ENCODE data around the gene MAP3K10. TPM values are rescaled to one million over a fixed set of nuclear protein-coding genes. Genes with fewer than 3 reads are reported as not detected.

The MAP3K10 gene
- total RNA-seq, 4 donors from 2014 or later: 12.7 to 24.6 (median 13.9) TPM

GRCh38 chr19:40238775-40239174, 47.5 kb downstream of the MAP3K10 start:
- H3K4me3 ChIP-seq: no peak overlapping the region
- no peak for DNase-seq (ENCODE audit: low spot score in 2 of 2)
- peaks cover 0 to 44% (median 19%) of the 10 kb centered on the region in 4 donors for H3K4me1 ChIP-seq
- no peak overlapping the region for H3K27ac ChIP-seq
- H3K36me3 ChIP-seq: peaks cover 7 to 81% (median 44%) of the 10 kb centered on the region in 3 donors
- H3K27me3 ChIP-seq: no peaks in the 10 kb centered on the region
- 83 to 87% methylated on average over 9 of the region's 9 CpGs for WGBS, 2 donors
- H3K9me3 ChIP-seq: no peaks in the 10 kb centered on the region
- TF ChIP-seq CTCF (IDR thresholded peaks at IDR 0.05): no peak
- TF ChIP-seq POLR2A (IDR thresholded peaks at IDR 0.05): no peak
- no peak for TF ChIP-seq EP300 (IDR thresholded peaks at IDR 0.05)

- TF ChIP-seq EP300 (IDR thresholded peaks at IDR 0.05): no peak
- no peak for TF ChIP-seq POLR2A (IDR thresholded peaks at IDR 0.05)
- DNase-seq (ENCODE audit: low spot score in 2 of 2): no peak
- no peak overlapping the region for H3K27ac ChIP-seq
- H3K27me3 ChIP-seq: no peaks in the 10 kb centered on the region
- no peak overlapping the region for H3K4me3 ChIP-seq
- peaks cover 6 to 73% (median 44%) of the 10 kb centered on the region in 3 donors for H3K36me3 ChIP-seq
- no peaks in the 10 kb centered on the region for H3K9me3 ChIP-seq
- peaks cover 3 to 52% (median 21%) of the 10 kb centered on the region in 4 donors for H3K4me1 ChIP-seq
- WGBS, 2 donors: 90 to 97% methylated on average over 10 to 12 of the region's 12 CpGs
Observed at GRCh38 chr19:40239415-40240226, 48.4 kb downstream of the MAP3K10 start.

- Histone ChIP-seq H3K4me1 (peaks cover 4 to 59% (median 24%) of the 10 kb centered on the region in 4 donors), H3K9me3 (no peaks in the 10 kb centered on the region), H3K36me3 (peaks cover 0 to 66% (median 37%) of the 10 kb centered on the region in 3 donors), H3K27ac (no peak overlapping the region), H3K4me3 (no peak overlapping the region), H3K27me3 (no peaks in the 10 kb centered on the region)
- WGBS, 2 donors: 86 to 92% methylated on average over 6 of the region's 6 CpGs
- TF ChIP-seq POLR2A (IDR thresholded peaks at IDR 0.05) (no peak), EP300 (IDR thresholded peaks at IDR 0.05) (no peak), CTCF (IDR thresholded peaks at IDR 0.05) (no peak)
- no peak for DNase-seq (ENCODE audit: low spot score in 2 of 2)
Observed at GRCh38 chr19:40240332-40240731, 49.1 kb downstream of the MAP3K10 start.

GRCh38 chr19:40241125-40241808, 50.0 kb downstream of the MAP3K10 start:
- TF ChIP-seq POLR2A (IDR thresholded peaks at IDR 0.05): no peak
- no peak for TF ChIP-seq EP300 (IDR thresholded peaks at IDR 0.05)
- TF ChIP-seq CTCF (IDR thresholded peaks at IDR 0.05): no peak
- H3K4me1 ChIP-seq: peaks cover 4 to 68% (median 27%) of the 10 kb centered on the region in 4 donors
- no peak for DNase-seq (ENCODE audit: low spot score in 2 of 2)
- H3K27me3 ChIP-seq: no peaks in the 10 kb centered on the region
- 75 to 79% methylated on average over 12 of the region's 12 CpGs for WGBS, 2 donors
- H3K9me3 ChIP-seq: no peaks in the 10 kb centered on the region
- H3K27ac ChIP-seq: peak overlapping the region in 3 of 4 donors; percentile 51 to 86 (median 85)
- no peak overlapping the region for H3K4me3 ChIP-seq
- H3K36me3 ChIP-seq: peaks cover 0 to 56% (median 28%) of the 10 kb centered on the region in 3 donors

- Histone ChIP-seq H3K27me3 (no peaks in the 10 kb centered on the region), H3K9me3 (no peaks in the 10 kb centered on the region), H3K27ac (peak overlapping the region; percentile 51 to 86 (median 79)), H3K36me3 (peaks cover 0 to 50% (median 22%) of the 10 kb centered on the region in 3 donors), H3K4me1 (peaks cover 4 to 75% (median 27%) of the 10 kb centered on the region in 4 donors), H3K4me3 (no peak overlapping the region)
- WGBS, 2 donors: 44 to 45% methylated on average over 21 of the region's 21 CpGs
- DNase-seq (ENCODE audit: low spot score in 2 of 2): peak; percentile 38
- no peak for TF ChIP-seq POLR2A (IDR thresholded peaks at IDR 0.05)
- no peak for TF ChIP-seq CTCF (IDR thresholded peaks at IDR 0.05)
- peak; percentile 79 to 91 for TF ChIP-seq EP300 (IDR thresholded peaks at IDR 0.05)
Observed at GRCh38 chr19:40241809-40242384, 50.7 kb downstream of the MAP3K10 start.

Measured in tibial nerve (tissue), 4 donors.